Hematopoietic multipotent progenitor cell treated with erythropoietin and hydrocortisone succinate and interleukin-3 and kit ligand, for 6 days (in vitro differentiated cells): ENCODE measurements around the gene GRK5.
"Not testable (repeated sequence)": the region's sequence is repeated elsewhere in the genome, so short reads cannot be mapped to it uniquely, and the experiment has no call there.

ENCODE experiments used
- DNase-seq: peaks from one replicate; pipeline ENCODE4 v3.0.0-alpha.2; 2015

GRK5 gene

GRCh38 chr10:119447823-119448546, 240.6 kb downstream of the GRK5 start:
- no peak for DNase-seq

GRCh38 chr10:119448628-119449584, 241.5 kb downstream of the GRK5 start:
- no peak for DNase-seq

- no peak for DNase-seq
These were observed 242.5 kb downstream of the GRK5 start for GRCh38 chr10:119449760-119450461.

- DNase-seq, result no peak
These were observed 243.4 kb downstream of the GRK5 start for GRCh38 chr10:119450606-119451299.

- no peak for DNase-seq
These were observed 244.0 kb downstream of the GRK5 start for GRCh38 chr10:119451300-119451896.

- DNase-seq, result no peak
These were observed 245.0 kb downstream of the GRK5 start for GRCh38 chr10:119452396-119452795.

GRCh38 chr10:119453313-119453712, 245.9 kb downstream of the GRK5 start:
- no peak for DNase-seq

GRCh38 chr10:119454316-119454715, 246.9 kb downstream of the GRK5 start:
- DNase-seq, result no peak

- DNase-seq, result no peak
These were observed 247.6 kb downstream of the GRK5 start for GRCh38 chr10:119454990-119455389.

GRCh38 chr10:119455609-119456434, 248.5 kb downstream of the GRK5 start:
- DNase-seq, result no peak

GRCh38 chr10:119456435-119456810, 249.1 kb downstream of the GRK5 start:
- no peak for DNase-seq

- DNase-seq, result no peak
These were observed 250.8 kb downstream of the GRK5 start for GRCh38 chr10:119457966-119458766.

- DNase-seq, result no peak
These were observed 252.4 kb downstream of the GRK5 start for GRCh38 chr10:119459681-119460340.

- no peak for DNase-seq
These were observed 253.2 kb downstream of the GRK5 start for GRCh38 chr10:119460369-119461195.

- DNase-seq, result no peak
These were observed 254.0 kb downstream of the GRK5 start for GRCh38 chr10:119461380-119461779.

- no peak for DNase-seq
These were observed 254.6 kb downstream of the GRK5 start for GRCh38 chr10:119461923-119462322.

GRCh38 chr10:119462773-119463172, 255.4 kb downstream of the GRK5 start:
- DNase-seq, result no peak

- DNase-seq, result not testable (repeated sequence)
These were observed 255.8 kb downstream of the GRK5 start for GRCh38 chr10:119463195-119463594.

- DNase-seq, result no peak
These were observed 257.7 kb downstream of the GRK5 start for GRCh38 chr10:119465085-119465484.
